ENCODE data around the gene KLHL30.

GRCh38 chr2:238124488-238125126 lies 13.9 kb upstream of the KLHL30 start:
- TF ChIP-seq CTCF (IDR thresholded peaks at IDR 0.05) (no peak), POLR2A (IDR thresholded peaks at IDR 0.05) (no peak)

Measured in breast epithelium (tissue), 3 donors.